ENCODE data around the gene CEP128.

Gene CEP128

GRCh38 chr14:80770114-80770908 is 171.2 kb downstream of the CEP128 start:
- DNase-seq, result no peak

DNA sequence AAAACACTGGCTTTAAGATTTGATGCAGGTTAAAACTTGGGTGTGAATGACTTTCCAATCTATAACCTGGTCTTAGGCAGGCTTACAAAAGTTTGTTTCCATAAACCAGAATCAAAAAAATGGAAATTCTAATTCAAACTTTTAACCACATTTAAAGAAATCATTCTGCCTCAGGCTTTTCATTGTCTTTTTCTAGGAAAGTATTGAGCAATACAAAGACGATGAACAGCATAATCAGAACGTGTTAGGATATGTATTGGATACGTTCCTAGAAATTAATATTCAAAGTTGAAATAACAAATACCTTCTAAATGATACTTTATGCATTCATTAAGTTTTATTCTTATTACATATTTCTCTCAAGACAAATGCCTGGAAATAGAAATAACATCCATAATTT is 172.9 kb downstream of the CEP128 start:
- no peak for DNase-seq

GRCh38 chr14:80764921-80765507 is 176.5 kb downstream of the CEP128 start:
- no peak for DNase-seq

DNA sequence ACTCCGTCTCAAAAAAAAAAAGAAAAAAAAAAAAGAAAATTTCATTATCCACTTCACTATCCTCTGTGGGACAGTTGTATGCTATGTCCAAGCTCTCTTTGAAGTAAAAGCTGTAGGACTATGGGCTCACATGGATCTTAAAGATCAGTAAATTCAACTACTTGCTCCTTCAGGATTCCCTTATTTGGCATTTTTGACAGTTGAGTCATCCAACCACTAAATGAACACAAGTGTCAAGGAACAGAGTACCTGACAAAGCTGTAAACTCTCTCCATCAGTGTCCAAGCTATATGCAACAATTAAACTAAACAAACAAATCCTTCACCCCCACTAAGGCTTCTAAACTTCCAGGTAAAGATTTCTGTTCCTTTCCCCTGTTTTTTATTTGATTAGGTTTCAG is 177.0 kb downstream of the CEP128 start:
- no peak for DNase-seq

- no peak for DNase-seq
Measured at GRCh38 chr14:80762641-80763228, 178.8 kb downstream of the CEP128 start.

- DNase-seq, result no peak
Measured at GRCh38 chr14:80754696-80755095, 186.8 kb downstream of the CEP128 start.

DNA sequence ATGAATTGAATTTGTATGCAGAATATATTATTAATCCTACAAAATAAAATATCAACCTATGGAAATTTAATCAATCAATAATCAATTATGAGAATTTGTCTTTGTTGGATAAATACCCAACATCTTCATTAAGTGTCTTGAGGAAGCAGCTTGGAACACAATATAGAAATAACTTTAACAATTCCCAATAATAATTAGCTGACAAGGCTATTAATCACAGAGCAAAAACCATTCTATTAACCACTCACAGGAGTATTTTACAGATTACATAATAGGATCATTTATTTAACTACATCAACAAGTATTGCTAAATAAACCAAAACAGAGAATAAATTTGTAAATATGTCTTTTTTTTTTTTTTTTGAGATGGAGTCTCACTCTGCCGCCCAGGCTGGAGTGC is 190.3 kb downstream of the CEP128 start:
- DNase-seq, result no peak

DNA sequence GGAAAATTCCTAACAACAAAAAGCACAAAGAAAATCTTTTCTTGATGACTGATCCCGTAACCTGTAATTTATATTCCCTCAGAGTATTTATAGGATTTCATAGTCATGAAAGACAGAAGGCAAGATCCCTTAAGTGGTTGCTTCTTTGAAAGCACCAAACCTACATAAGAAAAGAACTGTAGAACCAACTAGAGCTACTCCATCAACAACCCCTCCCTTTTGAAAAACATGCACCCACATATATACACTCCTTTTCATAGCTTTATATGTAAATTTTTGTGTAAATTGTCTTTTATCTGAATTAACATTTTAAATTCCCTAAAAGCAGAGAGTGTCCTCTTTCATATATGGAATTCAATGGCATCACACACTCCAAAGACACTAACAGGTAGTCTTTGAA is 215.3 kb downstream of the CEP128 start:
- no peak for DNase-seq

DNA sequence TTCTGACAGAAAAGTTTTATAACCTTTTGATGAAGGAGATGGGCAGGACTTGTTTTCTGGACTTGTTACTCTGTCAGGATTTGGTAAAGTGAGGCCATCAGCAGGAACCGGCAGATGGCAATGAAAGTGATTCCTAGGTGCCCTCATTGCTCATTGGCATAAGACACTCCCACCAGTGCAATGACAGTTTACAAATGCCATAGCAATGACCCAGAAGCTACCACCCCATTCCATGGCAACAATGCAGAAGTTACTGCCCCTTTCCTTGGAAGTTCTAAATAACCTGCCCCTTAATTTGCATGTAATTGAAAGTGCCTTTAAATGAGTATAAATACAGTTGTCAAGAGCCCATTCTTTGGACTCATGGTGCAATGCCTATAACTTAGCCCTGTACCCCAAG is 222.6 kb downstream of the CEP128 start:
- DNase-seq, result no peak

DNA sequence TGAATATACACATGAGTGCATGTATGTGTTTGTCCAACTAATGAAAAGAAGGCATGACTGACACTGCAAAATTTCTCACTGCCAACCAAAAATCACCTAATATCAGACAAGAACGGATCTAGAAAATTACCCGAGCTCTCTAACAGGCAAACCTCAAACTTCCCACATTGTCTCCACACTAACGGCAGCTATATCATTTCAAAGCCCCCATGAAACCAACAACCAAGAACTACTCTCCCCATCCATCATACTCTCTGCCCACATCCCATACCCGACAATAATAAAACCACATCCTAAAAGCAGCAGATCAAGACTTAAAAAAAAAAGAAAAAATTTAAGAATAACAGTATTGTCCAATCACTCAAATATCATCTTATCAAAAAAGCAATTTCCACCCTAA is 227.1 kb downstream of the CEP128 start:
- DNase-seq, result peak; percentile 22

GRCh38 chr14:80713076-80713850 is 228.3 kb downstream of the CEP128 start:
- DNase-seq, result no peak

DNA sequence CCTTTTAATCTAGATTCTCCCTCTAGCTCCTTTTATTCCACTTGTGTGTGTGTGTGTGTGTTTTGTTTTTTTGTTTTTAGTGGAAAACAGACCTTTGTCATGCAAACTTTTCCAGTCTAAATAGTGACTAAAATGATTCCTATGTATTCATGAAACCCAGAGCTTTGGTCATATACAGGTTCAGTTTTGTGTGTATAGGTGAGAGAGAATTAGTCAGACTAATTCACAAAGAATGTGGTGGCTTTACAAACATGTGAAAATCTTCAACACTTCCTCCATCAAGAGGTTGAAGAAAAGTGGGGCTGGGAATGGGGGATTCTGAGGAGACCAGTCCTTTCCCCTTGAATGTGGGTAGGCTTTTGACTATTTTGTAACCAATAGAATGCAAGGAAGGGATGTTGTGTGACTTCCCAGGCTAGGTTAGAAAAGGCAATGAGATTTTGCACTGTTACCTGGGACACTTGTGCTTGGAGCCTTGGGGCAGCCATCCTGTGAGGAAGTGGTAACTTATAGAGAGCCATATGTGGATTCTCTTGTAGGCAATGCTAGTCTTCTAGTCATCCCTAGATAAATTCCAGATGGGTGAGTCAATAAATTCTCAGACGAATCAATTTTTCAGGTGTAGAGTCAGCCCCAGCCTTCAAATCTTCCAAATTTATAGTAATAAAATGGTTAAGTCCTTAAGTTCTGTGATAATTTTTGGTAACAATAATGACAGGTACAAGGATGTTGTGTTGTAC is 236.1 kb downstream of the CEP128 start:
- no peak for DNase-seq

- no peak for DNase-seq
Measured at GRCh38 chr14:80700601-80701000, 240.9 kb downstream of the CEP128 start.

GRCh38 chr14:80699861-80700260 is 241.7 kb downstream of the CEP128 start:
- no peak for DNase-seq

DNA sequence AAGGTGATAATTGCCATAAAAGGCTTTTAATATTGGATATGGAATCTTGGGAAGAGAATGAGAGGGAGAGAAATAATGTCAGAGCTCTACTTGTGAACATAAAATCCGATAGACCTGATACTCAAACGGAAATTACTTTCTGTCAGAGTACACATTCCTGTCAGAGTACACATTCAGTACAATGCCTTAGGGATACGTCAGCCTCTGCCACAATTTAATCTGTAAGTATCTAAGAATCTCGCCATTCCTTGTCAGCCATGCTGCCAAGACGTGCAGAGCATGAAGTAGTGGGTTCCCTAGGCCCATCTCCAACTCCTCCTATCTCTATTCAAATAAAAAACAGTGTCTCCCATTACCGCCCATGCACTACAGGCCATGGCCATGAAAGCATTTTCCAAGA is 242.6 kb downstream of the CEP128 start:
- DNase-seq, result no peak

DNA sequence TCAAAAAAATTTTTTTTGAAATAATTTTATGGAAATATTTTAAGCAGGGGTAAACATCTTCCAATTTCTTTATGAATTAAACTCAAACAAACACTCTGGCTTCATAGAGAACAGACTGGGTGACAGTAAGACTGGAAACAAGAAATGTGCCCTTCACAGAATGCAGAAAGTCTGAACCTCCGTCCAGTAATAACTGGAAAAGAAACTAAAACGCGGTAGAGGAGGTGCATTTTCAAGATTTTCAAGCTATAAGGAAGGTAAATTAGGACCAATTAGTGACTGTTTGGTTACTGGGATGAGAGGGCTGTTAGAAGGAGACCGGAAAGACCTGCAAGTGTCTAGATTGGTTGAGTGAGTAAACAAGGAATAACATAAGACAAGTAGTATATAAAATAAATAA is 245.7 kb downstream of the CEP128 start:
- DNase-seq, result no peak

DNA sequence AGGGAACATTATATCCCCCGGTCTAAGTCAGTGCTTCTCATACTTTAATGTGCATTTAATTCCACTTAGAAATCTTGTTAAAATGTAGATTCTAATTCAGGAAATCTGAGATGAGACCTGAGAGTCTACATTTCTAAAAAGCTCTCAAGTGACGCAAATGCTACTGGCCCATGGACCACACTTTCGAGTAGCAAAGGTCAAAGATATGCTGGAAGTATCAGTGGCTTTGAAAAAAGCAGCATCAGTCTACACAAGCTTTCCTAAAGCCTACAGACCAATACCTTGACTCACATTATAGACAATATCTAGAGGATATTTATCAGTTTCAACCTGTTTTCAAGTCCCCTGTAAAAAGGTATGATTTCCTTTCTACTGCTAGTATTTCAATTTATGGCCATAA is 248.6 kb downstream of the CEP128 start:
- DNase-seq, result no peak

GRCh38 chr14:80681651-80682050 is 259.9 kb downstream of the CEP128 start:
- no peak for DNase-seq

DNA sequence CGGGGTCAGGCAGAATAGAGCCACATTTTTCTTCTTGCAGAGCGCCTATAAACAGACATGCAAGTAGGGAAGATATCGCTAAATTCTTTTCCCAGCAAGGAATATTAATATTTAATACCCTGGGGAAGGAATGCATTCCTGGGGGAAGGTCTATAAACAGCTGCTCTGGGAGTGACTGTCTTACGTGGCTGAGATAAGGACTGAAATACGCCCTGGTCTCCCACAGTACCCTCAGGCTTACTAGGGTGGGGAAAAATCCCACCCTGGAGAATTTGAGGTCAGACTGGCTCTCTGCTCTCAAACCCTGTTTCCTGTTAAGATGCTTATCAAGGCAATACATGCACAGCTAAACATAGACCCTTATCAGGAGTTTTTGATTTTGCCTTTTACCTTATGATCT is 262.3 kb downstream of the CEP128 start:
- no peak for DNase-seq

DNA sequence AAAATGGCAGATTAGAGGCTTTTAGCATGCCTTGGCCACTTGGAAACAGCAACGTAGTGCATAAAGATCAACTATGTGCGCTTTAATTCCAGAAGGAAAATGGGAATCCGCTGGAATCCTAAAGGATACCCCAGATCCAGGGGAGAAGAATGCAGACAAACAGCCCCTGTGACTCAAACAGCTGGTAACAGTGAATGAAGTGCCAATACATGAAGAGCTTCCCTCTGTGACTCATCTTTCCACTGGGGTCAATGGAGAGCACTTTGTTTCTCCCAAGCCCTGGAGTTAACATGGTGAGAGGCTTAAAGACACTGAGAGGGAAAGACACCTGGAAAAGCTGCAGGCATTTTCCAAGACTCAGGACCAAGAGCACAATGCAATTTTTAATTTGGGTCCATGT is 263.1 kb downstream of the CEP128 start:
- no peak for DNase-seq

DNA sequence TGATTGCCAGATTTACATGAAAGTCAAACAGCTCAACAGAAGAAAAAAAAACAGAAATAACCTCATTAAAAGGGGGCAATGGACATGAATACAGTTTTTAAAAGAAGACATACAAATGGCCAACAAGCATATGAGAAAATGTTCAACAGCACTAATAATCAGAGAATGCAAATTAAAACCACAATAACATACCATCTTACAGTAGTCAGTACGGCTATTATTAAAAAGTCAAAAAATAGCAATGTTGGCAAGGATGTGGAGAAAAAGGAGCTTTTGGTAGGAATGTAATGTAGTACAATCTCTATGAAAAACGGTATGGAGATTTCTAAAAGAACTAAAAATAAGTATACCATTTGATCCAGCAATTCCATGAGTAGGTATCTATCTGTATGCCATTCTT is 272.1 kb downstream of the CEP128 start:
- no peak for DNase-seq

DNA sequence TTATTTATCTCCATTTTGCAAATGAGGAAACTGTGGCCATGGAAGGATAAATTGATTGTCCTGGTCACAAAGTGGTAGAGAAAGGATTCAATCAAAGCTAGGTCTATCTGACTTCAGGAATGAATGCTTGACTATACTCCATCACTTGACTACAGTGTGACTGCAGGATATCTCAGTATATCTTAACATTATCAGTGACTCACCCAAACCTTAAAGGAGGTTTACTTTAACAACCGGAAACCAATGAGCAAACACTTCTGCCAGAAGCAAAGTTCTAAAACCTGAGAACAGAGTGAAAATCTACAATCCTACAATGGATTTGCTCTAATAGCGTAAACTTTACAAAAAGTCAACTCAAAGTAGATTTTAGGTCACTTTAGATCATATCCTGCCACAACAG is 277.0 kb downstream of the CEP128 start:
- DNase-seq, result no peak

DNA sequence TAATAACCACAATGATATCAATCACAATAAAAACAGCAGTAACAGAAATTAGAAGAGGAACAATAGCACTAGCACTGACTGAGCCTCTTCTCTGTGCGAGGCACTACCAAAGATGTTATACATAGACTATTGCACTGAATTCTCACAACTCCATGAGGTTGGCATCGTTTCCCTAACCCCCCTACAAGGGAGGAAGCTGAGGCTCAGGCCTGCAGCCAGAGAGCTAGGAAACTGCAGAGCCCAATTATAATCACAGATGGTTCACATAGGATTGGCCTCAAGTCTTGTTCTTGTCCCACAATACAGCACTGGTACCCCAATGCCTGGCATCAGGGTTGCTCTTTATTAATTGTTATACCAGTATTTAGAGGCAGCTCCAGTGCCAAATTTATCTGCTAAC is 278.0 kb downstream of the CEP128 start:
- DNase-seq, result no peak

Data from hematopoietic multipotent progenitor cell treated with erythropoietin and hydrocortisone succinate and interleukin-3 and kit ligand, for 6 days (in vitro differentiated cells).